Osteoblast (primary cell): Measurements from ENCODE around the gene HSPA4. TPM values are rescaled to one million over a fixed set of nuclear protein-coding genes. Genes with fewer than 3 reads are reported as not detected.

Experiments used
- DNase-seq: peaks from one replicate; pipeline ENCODE4 v3.0.0; 2011; ENCODE audit warnings: low spot score, mixed read lengths; ENCODE audit not compliant: insufficient read length; ENCODE audit errors: missing footprints
- H2AFZ ChIP-seq: 2 replicates; pipeline ENCODE4 v1.6.0; 2011; ENCODE audit warnings: mild to moderate bottlenecking, low read length
- H3K27ac ChIP-seq: 2 replicates; pipeline ENCODE4 v1.5.1; 2011; ENCODE audit warnings: mild to moderate bottlenecking, low read depth, low read length, moderate library complexity
- H3K27me3 ChIP-seq: 2 replicates; pipeline ENCODE4 v1.6.0; 2012; ENCODE audit warnings: mild to moderate bottlenecking, control low read depth, inconsistent platforms, low read length, moderate library complexity; ENCODE audit not compliant: insufficient read depth
- H3K36me3 ChIP-seq: 2 replicates; pipeline ENCODE4 v1.5.1; 2011; ENCODE audit warnings: mild to moderate bottlenecking, low read length, control low read depth, moderate library complexity; ENCODE audit not compliant: insufficient read depth
- H3K4me1 ChIP-seq: 2 replicates; pipeline ENCODE4 v1.5.1; 2011; ENCODE audit warnings: mild to moderate bottlenecking, low read length, control low read depth, moderate library complexity; ENCODE audit not compliant: insufficient read depth
- H3K4me2 ChIP-seq: 2 replicates; pipeline ENCODE4 v1.6.0; 2011; ENCODE audit warnings: mild to moderate bottlenecking, low read length; ENCODE audit not compliant: insufficient read depth
- H3K4me3 ChIP-seq: fragments of 200-600 bp; sonication (generic); 3 replicates; pipeline ENCODE4 v1.5.1; 2012; ENCODE audit warnings: mild to moderate bottlenecking, low read length, inconsistent platforms; ENCODE audit not compliant: insufficient read depth
- H3K79me2 ChIP-seq: 2 replicates; pipeline ENCODE4 v1.6.0; 2012; ENCODE audit warnings: mild to moderate bottlenecking, low read length, control low read depth, inconsistent platforms; ENCODE audit not compliant: insufficient read depth
- H3K9me3 ChIP-seq: 2 replicates; pipeline ENCODE4 v1.5.1; 2011; ENCODE audit warnings: low read depth, low read length, control low read depth
- H4K20me1 ChIP-seq: 2 replicates; pipeline ENCODE4 v1.6.0; 2012; ENCODE audit warnings: mild to moderate bottlenecking, low read length, control low read depth; ENCODE audit not compliant: insufficient read depth
- CTCF ChIP-seq: IDR thresholded peaks from 2 replicates; pipeline ENCODE4 v1.5.1; 2011; ENCODE audit warnings: mild to moderate bottlenecking, low read depth, low read length, moderate library complexity; ENCODE audit errors: extremely low read depth
- total RNA-seq: library from RNA; depleted of rRNA; stranded (reverse); fragments of >200 nt; gene quantifications from 2 replicates; pipeline ENCODE4 v1.2.3, GENCODE V29; 2012

Gene HSPA4
- total RNA-seq, 1 donor, result 135 TPM

- H3K4me2 ChIP-seq, result no peak overlapping the region
- H3K79me2 ChIP-seq, result peaks cover 98% of the 10 kb centered on the region
- H3K4me1 ChIP-seq, result peaks cover 6% of the 10 kb centered on the region
- no peaks in the 10 kb centered on the region for H3K36me3 ChIP-seq
- H4K20me1 ChIP-seq, result peaks cover 82% of the 10 kb centered on the region
- H3K27ac ChIP-seq, result no peak overlapping the region
- H3K27me3 ChIP-seq, result no peaks in the 10 kb centered on the region
- TF ChIP-seq CTCF, result no peak
- no peak overlapping the region for H3K4me3 ChIP-seq
- no peak for DNase-seq
- no peak overlapping the region for H2AFZ ChIP-seq
- H3K9me3 ChIP-seq, result no peaks in the 10 kb centered on the region
Measured at GRCh38 chr5:133056891-133057290, 5.1 kb downstream of the HSPA4 start.

GRCh38 chr5:133059621-133060020 is 7.8 kb downstream of the HSPA4 start:
- no peak for TF ChIP-seq CTCF
- peaks cover 99% of the 10 kb centered on the region for H3K79me2 ChIP-seq
- no peak overlapping the region for H3K4me2 ChIP-seq
- H3K9me3 ChIP-seq, result no peaks in the 10 kb centered on the region
- no peak overlapping the region for H3K27ac ChIP-seq
- H4K20me1 ChIP-seq, result peaks cover 79% of the 10 kb centered on the region
- no peak overlapping the region for H3K4me3 ChIP-seq
- no peaks in the 10 kb centered on the region for H3K4me1 ChIP-seq
- H3K36me3 ChIP-seq, result peaks cover under 1% of the 10 kb centered on the region
- no peak for DNase-seq
- no peaks in the 10 kb centered on the region for H3K27me3 ChIP-seq
- no peak overlapping the region for H2AFZ ChIP-seq

GRCh38 chr5:133062276-133062675 is 10.5 kb downstream of the HSPA4 start:
- no peaks in the 10 kb centered on the region for H3K27me3 ChIP-seq
- H2AFZ ChIP-seq, result no peak overlapping the region
- no peak overlapping the region for H3K27ac ChIP-seq
- no peak overlapping the region for H3K4me3 ChIP-seq
- TF ChIP-seq CTCF, result no peak
- no peak overlapping the region for H3K4me2 ChIP-seq
- H3K9me3 ChIP-seq, result no peaks in the 10 kb centered on the region
- H3K4me1 ChIP-seq, result no peaks in the 10 kb centered on the region
- peaks cover 98% of the 10 kb centered on the region for H3K79me2 ChIP-seq
- DNase-seq, result no peak
- peaks cover 65% of the 10 kb centered on the region for H4K20me1 ChIP-seq
- peaks cover 16% of the 10 kb centered on the region for H3K36me3 ChIP-seq

- no peak for TF ChIP-seq CTCF
- Histone ChIP-seq H3K36me3 (peaks cover 31% of the 10 kb centered on the region), H3K27ac (no peak overlapping the region), H3K4me3 (no peak overlapping the region), H3K4me1 (no peaks in the 10 kb centered on the region), H2AFZ (no peak overlapping the region), H3K27me3 (no peaks in the 10 kb centered on the region), H3K4me2 (no peak overlapping the region), H3K9me3 (no peaks in the 10 kb centered on the region), H3K79me2 (peaks cover 98% of the 10 kb centered on the region), H4K20me1 (peaks cover 54% of the 10 kb centered on the region)
- no peak for DNase-seq
Measured at GRCh38 chr5:133063965-133064364, 12.2 kb downstream of the HSPA4 start.
